Body of pancreas (tissue), 4 donors: ENCODE data around the gene GRAMD2A.

Experiments
- CTCF ChIP-seq, 7 experiments: fragments of 450-650 bp in 4 of 7; fragments of 200-600 bp in 3 of 7; sonication (generic) in 3 of 7; IDR thresholded peaks; one replicate each; pipeline ENCODE4 v1.5.1; 2016 to 2019; ENCODE audit warnings: antibody characterized with exemption in 7 of 7
- POLR2A ChIP-seq, 3 donors: fragments of 450-650 bp; IDR thresholded peaks; one replicate each; pipeline ENCODE4 v1.6.1; 2016; ENCODE audit warnings: antibody characterized with exemption in 3 of 3, mild to moderate bottlenecking in 2 of 3

DNA sequence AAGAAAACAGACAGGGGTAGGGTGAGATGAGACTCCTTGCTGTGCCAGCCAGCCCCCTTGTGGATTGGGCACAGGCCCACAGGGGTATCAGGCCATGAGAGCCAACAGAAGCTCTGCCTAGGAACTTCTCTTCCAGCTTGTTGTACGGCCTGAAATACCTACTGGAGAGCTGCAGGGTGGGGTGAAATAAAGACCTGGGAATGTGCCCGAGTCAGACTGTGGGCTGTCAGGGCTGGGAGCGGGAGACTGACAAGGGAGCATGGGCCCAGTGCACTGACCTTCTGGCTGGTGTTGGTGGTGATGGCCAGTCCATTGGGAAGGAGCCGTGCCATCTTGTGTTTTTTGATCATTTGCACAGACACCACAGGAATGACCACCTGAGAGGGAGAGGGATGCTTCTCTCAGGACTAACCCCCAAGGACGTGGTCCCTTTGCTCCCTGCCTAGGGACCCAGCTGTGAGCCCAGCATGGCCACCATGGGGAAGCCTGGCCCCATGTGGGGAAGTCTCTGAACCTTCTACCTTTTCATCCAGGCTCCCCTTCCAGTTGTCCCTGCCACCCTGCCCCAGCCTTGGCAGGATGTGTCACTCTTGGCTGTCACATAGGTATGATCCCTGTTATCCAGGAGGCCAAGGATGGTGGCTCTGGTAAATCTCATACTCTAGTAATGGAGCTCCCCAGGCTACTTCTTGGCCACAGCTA, 30.7 kb downstream of the GRAMD2A start:
- TF ChIP-seq CTCF (IDR thresholded peaks at IDR 0.05) (no peak), POLR2A (IDR thresholded peaks at IDR 0.05) (no peak)
